ENCODE measurements around the gene KLRK1.
"Not testable (repeated sequence)": the region's sequence is repeated elsewhere in the genome, so short reads cannot be mapped to it uniquely, and the experiment has no call there.

- not testable (repeated sequence) for TF ChIP-seq POLR2A, EP300 (IDR thresholded peaks at IDR 0.05)
- TF ChIP-seq, protein P1, sequence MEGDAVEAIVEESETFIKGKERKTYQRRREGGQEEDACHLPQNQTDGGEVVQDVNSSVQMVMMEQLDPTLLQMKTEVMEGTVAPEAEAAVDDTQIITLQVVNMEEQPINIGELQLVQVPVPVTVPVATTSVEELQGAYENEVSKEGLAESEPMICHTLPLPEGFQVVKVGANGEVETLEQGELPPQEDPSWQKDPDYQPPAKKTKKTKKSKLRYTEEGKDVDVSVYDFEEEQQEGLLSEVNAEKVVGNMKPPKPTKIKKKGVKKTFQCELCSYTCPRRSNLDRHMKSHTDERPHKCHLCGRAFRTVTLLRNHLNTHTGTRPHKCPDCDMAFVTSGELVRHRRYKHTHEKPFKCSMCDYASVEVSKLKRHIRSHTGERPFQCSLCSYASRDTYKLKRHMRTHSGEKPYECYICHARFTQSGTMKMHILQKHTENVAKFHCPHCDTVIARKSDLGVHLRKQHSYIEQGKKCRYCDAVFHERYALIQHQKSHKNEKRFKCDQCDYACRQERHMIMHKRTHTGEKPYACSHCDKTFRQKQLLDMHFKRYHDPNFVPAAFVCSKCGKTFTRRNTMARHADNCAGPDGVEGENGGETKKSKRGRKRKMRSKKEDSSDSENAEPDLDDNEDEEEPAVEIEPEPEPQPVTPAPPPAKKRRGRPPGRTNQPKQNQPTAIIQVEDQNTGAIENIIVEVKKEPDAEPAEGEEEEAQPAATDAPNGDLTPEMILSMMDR (IDR thresholded peaks at IDR 0.05): not testable (repeated sequence)
Measured at GRCh38 chr12:10340946-10341345, 48.9 kb downstream of the KLRK1 start.
